Cerebellar cortex (tissue), 1 donor: Measurements from ENCODE around the gene PLA2G4F.

Source experiments
- DNase-seq: peaks from one replicate; pipeline ENCODE4 v3.0.0-alpha.2; 2015; ENCODE audit warnings: low spot score

The PLA2G4F gene

GRCh38 chr15:42156243-42156922 lies at the start of gene PLA2G4F:
Gene PLA2G4F (minus strand): TSS chr15:42156636. CDS start chr15:42156549, 87 bp downstream.
- DNase-seq: no peak

- DNase-seq: no peak
Observed at GRCh38 chr15:42203891-42204290, 47.5 kb upstream of the PLA2G4F start.

GRCh38 chr15:42202653-42203052 lies 46.2 kb upstream of the PLA2G4F start:
- DNase-seq: no peak

- DNase-seq: no peak
Observed at GRCh38 chr15:42201801-42202200, 45.4 kb upstream of the PLA2G4F start.

GRCh38 chr15:42199126-42199525 lies 42.7 kb upstream of the PLA2G4F start:
- no peak for DNase-seq

GRCh38 chr15:42198516-42198915 lies 42.1 kb upstream of the PLA2G4F start:
- no peak for DNase-seq

GRCh38 chr15:42194513-42194912 lies 38.1 kb upstream of the PLA2G4F start:
- DNase-seq: no peak

- DNase-seq: no peak
Observed at GRCh38 chr15:42193383-42193782, 36.9 kb upstream of the PLA2G4F start.

GRCh38 chr15:42191610-42192346 lies 35.3 kb upstream of the PLA2G4F start:
- no peak for DNase-seq

- DNase-seq: no peak
Observed at GRCh38 chr15:42190370-42190769, 33.9 kb upstream of the PLA2G4F start.

GRCh38 chr15:42185801-42186200 lies 29.4 kb upstream of the PLA2G4F start:
- DNase-seq: no peak

GRCh38 chr15:42184736-42185135 lies 28.3 kb upstream of the PLA2G4F start:
- DNase-seq: no peak

GRCh38 chr15:42184296-42184695 lies 27.9 kb upstream of the PLA2G4F start:
- DNase-seq: no peak

GRCh38 chr15:42182961-42183360 lies 26.5 kb upstream of the PLA2G4F start:
- DNase-seq: no peak

GRCh38 chr15:42182328-42182886 lies 26.0 kb upstream of the PLA2G4F start:
- DNase-seq: no peak

GRCh38 chr15:42178056-42178455 lies 21.6 kb upstream of the PLA2G4F start:
- DNase-seq: no peak

- no peak for DNase-seq
Observed at GRCh38 chr15:42175671-42176070, 19.2 kb upstream of the PLA2G4F start.

- DNase-seq: no peak
Observed at GRCh38 chr15:42172475-42172874, 16.0 kb upstream of the PLA2G4F start.

GRCh38 chr15:42171795-42172194 lies 15.4 kb upstream of the PLA2G4F start:
- no peak for DNase-seq

- no peak for DNase-seq
Observed at GRCh38 chr15:42171122-42171521, 14.7 kb upstream of the PLA2G4F start.

GRCh38 chr15:42166225-42166940 lies 9.9 kb upstream of the PLA2G4F start:
- no peak for DNase-seq

GRCh38 chr15:42165106-42165505 lies 8.7 kb upstream of the PLA2G4F start:
- DNase-seq: no peak
